GM18951 (cell line): ENCODE measurements around the gene LHPP.

Experiments
- POLR2A ChIP-seq: IDR thresholded peaks from 4 replicates; pipeline ENCODE4 v1.6.1; 2011; ENCODE audit warnings: mild to moderate bottlenecking; ENCODE audit not compliant: insufficient read length, insufficient read depth; ENCODE audit errors: extremely low read depth
- in situ Hi-C: fragments of 300-500 bp; cut with MboI; formaldehyde crosslinking; loops from one replicate; pipeline ENCODE4 v1.12.0; 2022; ENCODE audit warnings: low sequenced_read_pairs, mixed read lengths, inconsistent platforms; ENCODE audit not compliant: unreplicated experiment

Gene LHPP

DNA sequence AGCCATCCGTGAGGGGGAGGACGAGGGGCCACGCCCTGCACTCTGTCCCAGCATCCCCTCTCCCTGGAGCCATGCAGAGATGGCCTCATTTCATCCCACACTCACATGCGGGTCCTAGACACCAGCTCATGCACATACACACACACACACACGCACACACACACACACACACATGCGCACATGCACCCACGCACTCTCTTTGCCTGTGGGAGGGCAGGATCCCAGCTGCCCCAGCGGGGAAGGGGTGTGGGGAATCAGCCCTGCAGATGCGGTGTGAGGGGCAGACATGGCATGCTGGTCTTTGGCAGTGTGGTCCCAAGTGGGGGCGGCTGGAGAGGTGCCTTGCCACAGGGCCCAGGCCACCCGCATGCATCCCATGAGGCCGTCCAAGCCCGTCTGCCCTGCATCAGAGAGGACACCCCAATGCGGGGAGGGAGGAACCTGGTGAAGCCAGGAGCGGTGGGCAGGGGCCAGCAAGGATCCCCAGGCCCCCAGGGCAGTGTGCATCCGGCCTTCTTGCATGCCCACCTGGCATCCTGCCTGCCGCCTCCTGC, 68.1 kb downstream of the LHPP start:
- in situ Hi-C loops = loop anchor here (10.0 to 25.0 kb wide), 2 partner anchors 215 to 308 kb away; partner anchors contain the start of gene FAM53B
- TF ChIP-seq POLR2A = no peak

DNA sequence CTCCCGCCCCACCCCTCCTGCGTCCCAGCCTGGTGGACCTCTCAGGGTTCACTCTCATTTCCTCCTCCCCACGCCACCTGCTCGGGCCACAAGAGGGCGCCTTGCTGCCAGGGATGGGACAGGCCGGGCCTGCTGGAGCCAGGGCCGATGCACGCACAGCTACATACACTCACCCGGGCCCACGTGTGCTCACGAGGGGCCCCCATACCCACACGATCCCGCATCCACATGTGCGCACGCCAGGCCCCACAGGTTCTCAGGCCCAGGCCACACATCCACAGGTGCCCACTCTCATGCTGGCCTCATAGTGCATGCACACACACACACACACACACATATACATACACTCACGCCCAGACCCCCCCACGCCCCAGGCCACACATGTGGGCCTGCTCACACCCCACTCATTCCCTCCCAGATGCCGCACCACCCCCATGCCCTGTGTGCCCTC, 68.6 kb downstream of the LHPP start:
- in situ Hi-C loops = loop anchor here (10.0 to 25.0 kb wide), 2 partner anchors 215 to 307 kb away; partner anchors contain the start of gene FAM53B
- TF ChIP-seq POLR2A = no peak

DNA sequence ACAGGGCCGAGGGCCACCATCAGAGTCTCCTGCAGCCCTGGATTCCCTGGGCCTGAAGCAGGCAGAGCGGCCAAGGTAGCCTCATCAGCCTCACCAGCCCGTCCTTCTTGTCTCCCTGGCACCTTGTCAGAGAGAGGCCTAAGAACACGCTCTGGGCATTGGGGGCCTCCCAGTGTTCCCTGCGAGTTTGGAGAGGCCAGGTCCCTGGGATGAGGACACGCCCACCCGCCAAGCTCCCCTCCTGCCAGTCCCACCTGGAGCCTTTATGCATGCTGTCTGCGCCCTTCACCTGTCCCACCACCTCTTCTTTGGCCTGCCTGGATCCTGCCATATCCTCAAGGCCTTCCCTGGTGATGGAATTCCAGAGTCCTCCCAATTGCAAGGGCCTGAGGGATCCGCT, 69.2 kb downstream of the LHPP start:
- no peak for TF ChIP-seq POLR2A
- in situ Hi-C loops = loop anchor here (10.0 to 25.0 kb wide), 2 partner anchors 214 to 306 kb away; partner anchors contain the start of gene FAM53B

DNA sequence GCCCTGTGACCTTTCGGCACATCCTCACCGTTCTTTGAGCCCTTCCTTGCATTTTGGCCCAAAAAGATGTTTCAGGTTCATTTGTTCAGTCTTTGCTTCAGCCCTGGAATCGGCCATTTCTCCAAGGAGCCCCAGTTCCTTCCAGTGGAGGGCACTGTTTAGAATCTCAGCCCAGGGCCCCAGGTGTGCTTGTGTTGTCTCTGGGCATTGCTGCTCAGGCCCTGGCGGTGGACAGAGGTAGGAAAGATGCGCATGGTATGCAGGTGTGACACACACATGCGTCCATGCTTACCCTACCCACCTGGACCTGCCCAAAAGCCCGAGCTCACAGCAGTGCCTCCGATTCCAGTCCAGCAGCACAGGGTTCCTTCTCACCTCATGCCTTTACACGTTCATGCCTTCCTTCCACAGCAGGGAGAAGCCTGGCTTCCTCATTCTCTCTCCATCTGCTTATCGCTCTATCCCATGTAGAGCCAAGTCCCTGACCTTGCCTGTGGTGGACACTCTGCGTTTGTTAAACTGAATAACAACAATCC, 70.6 kb downstream of the LHPP start:
- in situ Hi-C loops = loop anchor here (10.0 to 25.0 kb wide), 2 partner anchors 213 to 305 kb away; partner anchors contain the start of gene FAM53B
- TF ChIP-seq POLR2A = no peak

DNA sequence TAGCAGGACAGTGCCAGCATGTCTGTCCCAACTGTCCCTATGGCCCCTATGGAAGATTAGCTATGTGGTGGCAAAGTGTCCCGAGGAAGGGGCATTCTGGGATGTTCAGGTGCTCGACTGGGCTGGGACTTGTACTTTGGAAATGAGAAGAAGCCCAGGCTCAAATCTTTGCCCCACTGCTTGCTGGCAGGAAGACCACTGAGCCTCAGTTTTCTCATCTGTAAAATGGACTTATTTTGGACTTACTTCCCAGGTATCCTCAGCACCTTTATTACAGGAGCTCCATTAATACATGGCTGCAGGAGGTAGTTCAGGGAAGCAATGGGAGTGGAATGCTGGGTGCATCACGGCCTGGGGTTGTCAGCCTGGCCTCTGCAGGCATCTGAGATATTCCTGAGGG, 71.2 kb downstream of the LHPP start:
- no peak for TF ChIP-seq POLR2A
- in situ Hi-C loops = loop anchor here (10.0 to 25.0 kb wide), 2 partner anchors 212 to 305 kb away; partner anchors contain the start of gene FAM53B

DNA sequence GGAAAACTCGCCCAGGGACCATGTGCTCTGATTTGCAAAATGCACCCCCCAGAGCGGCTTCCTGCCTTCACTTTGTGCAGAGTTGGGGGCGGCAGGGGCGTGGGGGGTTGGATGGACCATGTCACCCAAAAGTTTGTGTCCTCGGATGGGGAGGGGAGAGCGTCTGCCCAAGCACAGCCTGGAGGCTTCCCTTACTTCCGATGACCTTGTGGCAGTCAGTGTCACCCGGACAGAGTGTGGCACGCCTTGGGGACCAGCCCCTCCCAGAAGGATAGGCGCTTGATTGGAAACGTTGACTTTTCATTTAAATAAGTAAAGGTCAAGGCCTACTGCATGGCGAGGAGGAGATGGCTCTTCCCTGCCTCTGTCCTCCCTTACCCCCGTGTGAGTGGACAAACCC, 71.6 kb downstream of the LHPP start:
- no peak for TF ChIP-seq POLR2A
- in situ Hi-C loops = loop anchor here (10.0 to 25.0 kb wide), 2 partner anchors 212 to 304 kb away; partner anchors contain the start of gene FAM53B

DNA sequence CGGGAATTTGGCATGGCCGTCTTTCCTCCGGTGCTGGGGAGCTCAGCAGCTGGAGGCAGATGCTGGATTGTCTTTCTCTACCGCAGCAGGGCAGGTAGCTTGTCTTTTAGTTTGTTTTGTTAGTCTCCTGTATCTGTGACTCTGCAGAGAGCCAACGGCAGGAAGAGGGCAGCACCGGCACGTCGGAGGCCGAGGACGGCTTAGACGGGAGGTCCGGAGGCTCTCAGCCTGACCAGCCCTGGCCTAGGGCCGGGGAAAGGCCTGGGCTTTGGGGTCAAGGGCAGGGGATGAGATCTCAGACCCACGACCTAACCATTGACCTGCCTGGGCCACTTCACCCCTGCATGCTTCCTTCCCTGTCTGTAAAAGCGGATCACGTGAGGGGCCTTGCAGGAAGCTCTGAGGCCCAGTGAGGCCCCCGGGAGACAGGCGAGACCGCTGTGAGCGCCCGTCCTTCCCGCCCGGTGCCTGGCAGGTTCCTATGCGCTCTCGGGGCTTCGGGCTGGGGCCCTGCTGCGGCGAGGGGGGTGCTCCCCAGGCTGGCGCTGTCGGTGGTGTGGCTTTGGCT, 72.7 kb downstream of the LHPP start:
- in situ Hi-C loops = loop anchor here (10.0 to 25.0 kb wide), 2 partner anchors 210 to 303 kb away; partner anchors contain the start of gene FAM53B
- TF ChIP-seq POLR2A = no peak

DNA sequence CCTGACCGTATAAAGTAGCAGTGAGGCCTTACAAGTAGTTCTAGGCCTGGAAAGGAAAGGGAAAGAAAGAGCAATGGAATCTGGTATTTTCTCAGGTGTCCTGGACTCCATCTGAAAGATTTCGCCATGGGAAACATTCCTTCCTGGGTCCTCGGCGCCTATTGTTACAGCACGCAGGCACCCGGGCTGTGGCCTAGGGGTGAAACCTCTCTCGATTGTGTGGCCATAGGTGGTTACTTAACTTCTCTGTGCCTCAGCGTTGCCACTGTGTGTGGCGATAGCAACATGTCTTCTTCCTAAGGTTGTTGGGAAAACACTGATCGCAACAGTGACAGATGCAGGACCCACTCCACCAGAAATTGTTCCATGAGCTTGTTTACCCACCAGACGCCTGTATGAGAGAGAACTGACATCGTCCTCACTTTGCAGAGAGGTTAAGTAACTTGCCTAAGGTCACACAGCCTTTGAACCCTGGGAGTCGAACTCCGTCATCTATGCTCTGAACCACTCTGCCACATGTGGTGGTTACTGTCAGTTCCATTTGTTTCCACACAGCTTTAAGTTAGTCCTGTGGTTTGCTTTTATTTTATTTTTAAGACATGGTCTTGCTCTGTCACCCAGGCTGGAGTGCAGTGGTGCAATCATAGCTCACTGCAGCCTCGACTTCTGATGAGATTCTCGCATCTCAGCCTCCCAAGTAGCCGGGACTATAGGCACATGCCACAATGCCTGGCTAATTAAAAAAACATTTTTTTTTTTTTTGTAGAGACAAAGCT, 73.4 kb downstream of the LHPP start:
- in situ Hi-C loops = loop anchor here (10.0 to 25.0 kb wide), 2 partner anchors 210 to 302 kb away; partner anchors contain the start of gene FAM53B

DNA sequence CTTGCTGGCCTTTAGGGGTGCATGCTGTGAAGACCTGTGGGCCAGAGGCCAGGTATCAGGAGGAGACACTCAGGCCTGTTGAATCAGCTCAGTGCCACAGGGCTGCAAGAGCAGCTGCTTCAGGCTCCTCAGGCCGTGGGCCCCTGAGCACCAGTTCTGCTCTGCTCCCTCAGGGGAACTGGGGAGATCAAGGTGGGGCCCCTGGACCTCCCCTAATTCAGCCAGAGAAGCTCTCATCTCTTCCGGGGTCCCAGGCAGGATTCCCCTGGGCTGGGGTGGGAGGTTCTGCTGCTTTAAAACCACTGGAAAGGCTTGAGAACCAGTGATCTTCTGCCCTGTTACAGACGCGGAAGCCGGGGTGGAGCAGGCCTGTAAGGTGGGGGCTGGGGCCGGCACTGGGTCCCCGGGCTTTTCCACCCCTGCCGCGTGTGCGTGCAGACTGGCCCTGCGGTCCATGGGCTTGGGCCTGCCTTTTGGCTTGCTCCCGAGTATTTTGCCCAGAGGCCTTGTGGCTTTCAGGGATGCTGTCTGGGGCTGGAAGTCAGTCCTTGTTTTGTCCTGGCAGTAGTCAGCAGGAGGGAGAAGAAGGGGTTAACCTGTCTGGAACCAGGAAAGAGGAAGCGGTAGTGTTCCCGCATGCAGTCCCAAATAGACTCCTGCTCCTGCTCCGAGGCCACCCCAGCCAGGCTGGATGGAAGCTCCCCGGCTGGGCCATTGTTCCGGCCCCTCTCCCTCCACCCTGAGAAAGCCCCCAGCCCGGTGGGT, 74.3 kb downstream of the LHPP start:
- no peak for TF ChIP-seq POLR2A
- in situ Hi-C loops = loop anchor here (10.0 to 25.0 kb wide), 2 partner anchors 209 to 301 kb away; partner anchors contain the start of gene FAM53B

More for the DNA sequence above, 73.4 kb downstream of the LHPP start:
- TF ChIP-seq POLR2A = no peak

DNA sequence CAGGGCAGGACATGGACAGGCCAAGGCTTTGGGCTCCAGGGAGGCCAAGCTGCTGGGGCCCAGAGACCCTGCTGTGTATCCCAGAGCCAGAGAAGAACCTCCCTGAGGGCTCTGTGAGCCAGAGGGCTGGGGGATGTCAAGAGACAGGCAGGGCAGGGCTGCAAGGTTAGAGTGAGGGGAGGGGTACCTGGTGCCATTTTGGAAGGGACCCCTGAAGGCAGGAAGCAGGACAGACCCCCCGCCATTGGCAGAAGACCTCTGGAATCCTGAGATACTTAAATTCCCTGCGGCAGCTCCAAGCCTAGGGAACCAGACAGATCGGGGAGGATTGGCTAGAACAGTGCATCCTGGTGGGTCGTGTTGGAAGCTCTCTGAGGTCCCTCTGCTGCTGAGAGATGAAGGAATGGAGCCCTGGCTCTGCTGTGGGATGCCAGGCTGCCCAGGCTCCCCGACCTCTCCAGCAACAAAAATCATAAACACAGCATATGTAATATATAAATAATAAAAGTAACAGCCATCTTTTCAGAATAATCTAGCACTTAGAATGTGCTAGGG, 75.0 kb downstream of the LHPP start:
- no peak for TF ChIP-seq POLR2A
- in situ Hi-C loops = loop anchor here (10.0 to 25.0 kb wide), 2 partner anchors 208 to 301 kb away; partner anchors contain the start of gene FAM53B

DNA sequence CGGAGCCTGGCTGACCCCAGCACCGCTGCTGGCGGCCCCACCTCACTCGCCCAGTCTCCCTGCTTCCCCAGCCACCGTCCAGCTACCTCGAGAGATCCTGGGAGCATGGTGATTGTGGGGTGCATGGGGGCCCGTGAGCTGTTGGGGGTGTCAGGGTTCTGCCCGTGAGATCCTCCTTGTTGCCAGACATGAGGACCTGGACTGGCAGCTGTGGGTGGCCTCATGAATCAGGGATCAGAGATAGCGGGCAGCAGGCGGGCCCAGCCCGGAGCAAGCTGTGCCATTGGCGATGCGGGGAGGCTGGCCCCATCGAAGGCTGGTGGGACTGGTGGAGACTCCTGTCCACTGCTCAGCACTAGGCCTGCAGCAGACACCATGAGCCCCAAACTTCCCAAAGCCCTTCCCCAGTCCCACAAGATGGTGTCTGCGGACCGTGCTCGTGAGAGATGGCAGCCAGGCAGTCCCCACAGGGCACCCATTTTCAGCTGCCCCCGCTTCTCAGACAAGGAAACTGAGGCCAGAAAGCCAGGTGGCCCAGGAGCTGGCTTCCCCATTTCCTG, 75.6 kb downstream of the LHPP start:
- no peak for TF ChIP-seq POLR2A
- in situ Hi-C loops = loop anchor here (10.0 to 25.0 kb wide), 2 partner anchors 208 to 300 kb away; partner anchors contain the start of gene FAM53B

DNA sequence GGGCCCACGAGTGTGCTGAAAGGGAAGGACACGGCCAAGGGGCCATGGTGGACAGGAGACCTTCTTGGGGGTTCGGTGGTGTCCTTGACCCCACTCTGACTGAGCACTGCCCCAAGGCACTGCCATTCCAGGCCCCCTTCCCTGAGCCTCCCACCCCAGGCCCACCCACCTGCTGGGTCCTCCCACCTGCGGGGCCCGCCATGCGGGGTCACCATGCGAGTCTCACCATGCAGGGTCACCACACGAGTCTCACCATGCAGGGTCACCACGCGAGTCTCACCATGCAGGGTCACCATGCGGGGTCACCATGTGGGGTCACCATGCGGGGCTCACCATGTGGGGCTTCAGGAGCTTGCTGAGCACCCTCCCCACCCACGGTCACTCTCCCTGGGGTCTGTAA, 76.3 kb downstream of the LHPP start:
- TF ChIP-seq POLR2A = no peak
- in situ Hi-C loops = loop anchor here (10.0 to 25.0 kb wide), 2 partner anchors 207 to 299 kb away; partner anchors contain the start of gene FAM53B

DNA sequence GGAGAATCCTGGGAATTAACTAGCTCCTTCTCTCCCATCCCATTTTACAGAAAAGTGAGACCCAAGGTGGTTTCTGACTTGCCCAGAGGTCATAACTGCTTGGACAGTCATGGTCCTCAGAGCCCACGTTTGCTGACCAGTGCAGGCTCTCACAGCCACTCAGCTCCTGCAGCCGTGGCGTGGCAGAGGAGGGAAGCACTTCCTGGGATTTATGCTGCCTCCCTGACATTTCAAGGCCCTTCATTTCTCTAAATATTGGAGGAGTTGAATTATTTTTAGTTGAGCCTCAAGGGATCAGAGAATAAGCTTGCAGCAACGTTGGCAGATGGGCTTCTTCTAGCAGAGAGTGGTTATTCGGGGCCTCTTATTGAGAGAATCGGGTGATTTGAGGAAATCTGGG, 77.1 kb downstream of the LHPP start:
- in situ Hi-C loops = loop anchor here (10.0 to 25.0 kb wide), 2 partner anchors 206 to 299 kb away; partner anchors contain the start of gene FAM53B
- TF ChIP-seq POLR2A = no peak
